ENCODE results near the gene NINL.

GRCh38 chr20:25479638-25480037 lies 105.7 kb downstream of the NINL start:
- TF ChIP-seq POLR2A (IDR thresholded peaks at IDR 0.05; ENCODE audit: low read depth) (no peak), CTCF (IDR thresholded peaks at IDR 0.05) (no peak), EP300 (IDR thresholded peaks at IDR 0.05) (no peak)

Measured in esophagus muscularis mucosa (tissue), 4 donors.